Measurements from ENCODE around the gene REL.

The REL gene

GRCh38 chr2:60849187-60849586, 32.2 kb upstream of the REL start:
- Histone ChIP-seq H3K36me3 (ENCODE audit: insufficient read depth) (no peaks in the 10 kb centered on the region), H3K27ac (no peak overlapping the region), H3K9ac (no peak overlapping the region), H3K4me1 (ENCODE audit: low read depth, poor library complexity, severe bottlenecking) (no peaks in the 10 kb centered on the region), H2AFZ (ENCODE audit: low read depth) (no peak overlapping the region), H4K20me1 (ENCODE audit: insufficient read depth) (no peaks in the 10 kb centered on the region), H3K4me3 (IDR thresholded peaks at IDR 0.05; ENCODE audit: insufficient read depth, low read depth, low read length) (no peak overlapping the region), H3K27me3 (ENCODE audit: insufficient read depth, low read depth) (no peaks in the 10 kb centered on the region), H3K4me2 (no peak overlapping the region), H3K79me2 (ENCODE audit: insufficient read depth, low read depth) (no peaks in the 10 kb centered on the region)
- no peak for TF ChIP-seq CTCF (conservative IDR thresholded peaks at IDR 0.05; ENCODE audit: low read depth, low read length)

GRCh38 chr2:60852282-60852860, 29.0 kb upstream of the REL start:
- Histone ChIP-seq H3K4me1 (ENCODE audit: low read depth, poor library complexity, severe bottlenecking) (no peaks in the 10 kb centered on the region), H3K9ac (no peak overlapping the region), H3K27me3 (ENCODE audit: insufficient read depth, low read depth) (no peaks in the 10 kb centered on the region), H3K79me2 (ENCODE audit: insufficient read depth, low read depth) (no peaks in the 10 kb centered on the region), H3K27ac (no peak overlapping the region), H4K20me1 (ENCODE audit: insufficient read depth) (no peaks in the 10 kb centered on the region), H3K4me2 (no peak overlapping the region), H3K36me3 (ENCODE audit: insufficient read depth) (no peaks in the 10 kb centered on the region), H2AFZ (ENCODE audit: low read depth) (no peak overlapping the region), H3K4me3 (IDR thresholded peaks at IDR 0.05; ENCODE audit: insufficient read depth, low read depth, low read length) (no peak overlapping the region)
- TF ChIP-seq CTCF (conservative IDR thresholded peaks at IDR 0.05; ENCODE audit: low read depth, low read length): no peak

- no peak overlapping the region for H3K4me3 ChIP-seq (IDR thresholded peaks at IDR 0.05; ENCODE audit: insufficient read depth, low read depth, low read length)
- no peaks in the 10 kb centered on the region for H4K20me1 ChIP-seq (ENCODE audit: insufficient read depth)
- no peak overlapping the region for H2AFZ ChIP-seq (ENCODE audit: low read depth)
Observed at GRCh38 chr2:60853531-60853930, 27.8 kb upstream of the REL start.

GRCh38 chr2:60855989-60856669, 25.2 kb upstream of the REL start:
- no peak overlapping the region for H3K4me2 ChIP-seq
- no peak overlapping the region for H3K4me3 ChIP-seq (IDR thresholded peaks at IDR 0.05; ENCODE audit: insufficient read depth, low read depth, low read length)
- no peaks in the 10 kb centered on the region for H3K4me1 ChIP-seq (ENCODE audit: low read depth, poor library complexity, severe bottlenecking)
- no peaks in the 10 kb centered on the region for H3K36me3 ChIP-seq (ENCODE audit: insufficient read depth)
- no peaks in the 10 kb centered on the region for H4K20me1 ChIP-seq (ENCODE audit: insufficient read depth)
- H3K9ac ChIP-seq: no peak overlapping the region
- no peak for TF ChIP-seq CTCF (conservative IDR thresholded peaks at IDR 0.05; ENCODE audit: low read depth, low read length)
- H2AFZ ChIP-seq (ENCODE audit: low read depth): no peak overlapping the region
- H3K27me3 ChIP-seq (ENCODE audit: insufficient read depth, low read depth): no peaks in the 10 kb centered on the region
- H3K79me2 ChIP-seq (ENCODE audit: insufficient read depth, low read depth): no peaks in the 10 kb centered on the region
- H3K27ac ChIP-seq: no peak overlapping the region

More at GRCh38 chr2:60853531-60853930, 27.8 kb upstream of the REL start:
- no peak overlapping the region for H3K27ac ChIP-seq
- no peaks in the 10 kb centered on the region for H3K27me3 ChIP-seq (ENCODE audit: insufficient read depth, low read depth)
- TF ChIP-seq CTCF (conservative IDR thresholded peaks at IDR 0.05; ENCODE audit: low read depth, low read length): no peak
- H3K9ac ChIP-seq: no peak overlapping the region
- no peak overlapping the region for H3K4me2 ChIP-seq
- no peaks in the 10 kb centered on the region for H3K36me3 ChIP-seq (ENCODE audit: insufficient read depth)
- no peaks in the 10 kb centered on the region for H3K79me2 ChIP-seq (ENCODE audit: insufficient read depth, low read depth)
- no peaks in the 10 kb centered on the region for H3K4me1 ChIP-seq (ENCODE audit: low read depth, poor library complexity, severe bottlenecking)
